H9 (cell line): ENCODE data around the gene HSD11B1. TPM values are rescaled to one million over a fixed set of nuclear protein-coding genes. Genes with fewer than 3 reads are reported as not detected.

Experiments used
- DNase-seq: peaks from one replicate; pipeline ENCODE4 v3.0.0-alpha.2; 2017
- H2AFZ ChIP-seq: one replicate; pipeline ENCODE4 v1.6.1; 2013; ENCODE audit warnings: mild to moderate bottlenecking, low read length, control low read depth, moderate library complexity
- H2AK5ac ChIP-seq: 2 replicates; pipeline ENCODE4 v1.6.1; 2013; ENCODE audit warnings: low read length, control low read depth, mixed read lengths; ENCODE audit not compliant: insufficient read length
- H2BK120ac ChIP-seq: one replicate; pipeline ENCODE4 v1.6.1; 2013; ENCODE audit warnings: low read depth, mild to moderate bottlenecking, low read length, control low read depth, inconsistent platforms; ENCODE audit not compliant: poor library complexity, severe bottlenecking
- H2BK12ac ChIP-seq: 2 replicates; pipeline ENCODE4 v1.6.1; 2013; ENCODE audit warnings: low read length, control low read depth, mixed read lengths, low read depth; ENCODE audit not compliant: insufficient read length
- H2BK15ac ChIP-seq: 2 replicates; pipeline ENCODE4 v1.6.1; 2013; ENCODE audit warnings: low read depth, low read length, control low read depth
- H2BK20ac ChIP-seq: one replicate; pipeline ENCODE4 v1.6.1; 2013; ENCODE audit warnings: low read depth, mild to moderate bottlenecking, low read length, control low read depth, inconsistent platforms; ENCODE audit not compliant: poor library complexity, severe bottlenecking
- H2BK5ac ChIP-seq: 2 replicates; pipeline ENCODE4 v1.6.1; 2013; ENCODE audit warnings: low read length, control low read depth, mixed read lengths; ENCODE audit not compliant: insufficient read length
- H3K14ac ChIP-seq: 2 replicates; pipeline ENCODE4 v1.6.1; 2013; ENCODE audit warnings: low read length, control low read depth; ENCODE audit not compliant: insufficient read depth
- H3K18ac ChIP-seq: 2 replicates; pipeline ENCODE4 v1.6.1; 2013; ENCODE audit warnings: low read depth, mild to moderate bottlenecking, mixed read lengths, low read length, control low read depth; ENCODE audit not compliant: insufficient read length
- H3K23ac ChIP-seq: 2 replicates; pipeline ENCODE4 v1.6.1; 2013; ENCODE audit warnings: low read length, control low read depth, mixed read lengths, low read depth; ENCODE audit not compliant: insufficient read length
- H3K23me2 ChIP-seq: 2 replicates; pipeline ENCODE4 v1.6.1; 2013; ENCODE audit warnings: low read depth, mild to moderate bottlenecking, mixed read lengths, low read length, control low read depth; ENCODE audit not compliant: insufficient read length, poor library complexity, severe bottlenecking
- H3K27ac ChIP-seq: 2 replicates; pipeline ENCODE4 v1.5.1; 2013; ENCODE audit warnings: low read length, control low read depth, mixed read lengths, low read depth; ENCODE audit not compliant: insufficient read length
- H3K27me3 ChIP-seq: 2 replicates; pipeline ENCODE4 v1.6.1; 2013; ENCODE audit warnings: low read length, control low read depth, inconsistent platforms; ENCODE audit not compliant: insufficient read depth
- H3K4ac ChIP-seq: 2 replicates; pipeline ENCODE4 v1.6.1; 2013; ENCODE audit warnings: low read depth, mild to moderate bottlenecking, control low read depth, inconsistent platforms, low read length, moderate library complexity
- H3K4me1 ChIP-seq: 2 replicates; pipeline ENCODE4 v1.6.1; 2013; ENCODE audit warnings: low read length, control low read depth, inconsistent platforms; ENCODE audit not compliant: insufficient read depth
- H3K4me2 ChIP-seq: 2 replicates; pipeline ENCODE4 v1.6.1; 2013; ENCODE audit warnings: low read length, control low read depth, mixed read lengths; ENCODE audit not compliant: insufficient read length, insufficient read depth
- H3K56ac ChIP-seq: 2 replicates; pipeline ENCODE4 v1.6.1; 2013; ENCODE audit warnings: low read depth, mild to moderate bottlenecking, mixed read lengths, low read length, control low read depth; ENCODE audit not compliant: insufficient read length
- H3K79me1 ChIP-seq: 2 replicates; pipeline ENCODE4 v1.6.1; 2013; ENCODE audit warnings: low read depth, mild to moderate bottlenecking, moderate library complexity, low read length, control low read depth, inconsistent platforms; ENCODE audit not compliant: insufficient read depth, poor library complexity, severe bottlenecking
- H3K79me2 ChIP-seq: 2 replicates; pipeline ENCODE4 v1.6.1; 2013; ENCODE audit warnings: low read length, control low read depth, inconsistent platforms; ENCODE audit not compliant: insufficient read depth
- H3K9ac ChIP-seq: 2 replicates; pipeline ENCODE4 v1.6.1; 2013; ENCODE audit warnings: low read length, control low read depth, mixed read lengths; ENCODE audit not compliant: insufficient read length; ENCODE audit errors: extremely low read depth
- H3K9me3 ChIP-seq: one replicate; pipeline ENCODE4 v1.6.1; 2013; ENCODE audit warnings: low read depth, low read length, inconsistent platforms; ENCODE audit not compliant: control insufficient read depth
- H3T11ph ChIP-seq: one replicate; pipeline ENCODE4 v1.6.1; 2013; ENCODE audit warnings: mild to moderate bottlenecking, low read length, control low read depth, inconsistent platforms
- H4K20me1 ChIP-seq: one replicate; pipeline ENCODE4 v1.6.1; 2013; ENCODE audit not compliant: control insufficient read depth, insufficient read length, insufficient read depth
- H4K5ac ChIP-seq: 2 replicates; pipeline ENCODE4 v1.6.1; 2013; ENCODE audit warnings: low read depth, mild to moderate bottlenecking, mixed read lengths, low read length, control low read depth; ENCODE audit not compliant: insufficient read length
- H4K8ac ChIP-seq: replicated peaks from 2 replicates; pipeline ENCODE4 v1.6.1; 2013; ENCODE audit warnings: low read length, control low read depth, mixed read lengths, low read depth; ENCODE audit not compliant: insufficient read length
- H4K91ac ChIP-seq: 2 replicates; pipeline ENCODE4 v1.6.1; 2013; ENCODE audit warnings: low read depth, mild to moderate bottlenecking, moderate library complexity, mixed read lengths, low read length, control low read depth; ENCODE audit not compliant: insufficient read length
- H3K27ac Mint-ChIP-seq, 3 experiments: 2 replicates in 2 of 3; 3 replicates in 1 of 3; pipeline ENCODE4 v1.8.0; 2020 to 2021; ENCODE audit warnings: mixed read lengths in 3 of 3, mild to moderate bottlenecking in 1 of 3, moderate library complexity in 1 of 3
- H3K27me3 Mint-ChIP-seq: 2 replicates; pipeline ENCODE4 v1.8.0; 2021; ENCODE audit warnings: low read depth, mild to moderate bottlenecking, moderate library complexity, mixed read lengths
- H3K36me3 Mint-ChIP-seq, 3 experiments: 2 replicates in 2 of 3; 3 replicates in 1 of 3; pipeline ENCODE4 v1.8.0; 2020 to 2021; ENCODE audit warnings: low read depth in 3 of 3, mixed read lengths in 3 of 3; ENCODE audit not compliant: insufficient read depth in 1 of 3
- H3K4me1 Mint-ChIP-seq, 2 experiments: 2 replicates each; pipeline ENCODE4 v1.8.0; 2020; ENCODE audit warnings: mixed read lengths in 2 of 2
- H3K4me3 Mint-ChIP-seq, 2 experiments: 2 replicates in 1 of 2; 3 replicates in 1 of 2; pipeline ENCODE4 v1.8.0; 2020 to 2021; ENCODE audit warnings: mild to moderate bottlenecking in 2 of 2, mixed read lengths in 2 of 2, moderate library complexity in 1 of 2
- H3K9me3 Mint-ChIP-seq, 2 experiments: 2 replicates in 1 of 2; 3 replicates in 1 of 2; pipeline ENCODE4 v1.8.0; 2020; ENCODE audit warnings: mild to moderate bottlenecking in 2 of 2, mixed read lengths in 2 of 2, moderate library complexity in 1 of 2
- WGBS: extraction: QIAGEN DNeasy Blood & Tissue Kit; methylation state at CpG from one replicate; pipeline ENCODE4 v1.1.7; 2013; ENCODE audit warnings: missing lambda C conversion rate, low lambda C conversion rate, mixed read lengths; ENCODE audit not compliant: insufficient read length; ENCODE audit errors: extremely low coverage; 5-methylcytosine and 5-hydroxymethylcytosine counted together
- total RNA-seq: library from RNA; stranded (reverse); gene quantifications from 2 replicates; pipeline ENCODE4 v1.2.1, GENCODE V29; 2021
- TF ChIP-seq, protein P1 (sequence below): fragments of 200-600 bp; sonication (generic); conservative IDR thresholded peaks from 3 replicates; pipeline ENCODE4 v1.8.0; 2021; ENCODE audit warnings: antibody characterized with exemption, mild to moderate bottlenecking

Gene HSD11B1
- total RNA-seq, 1 experiment from 2014 or later = not detected

DNA sequence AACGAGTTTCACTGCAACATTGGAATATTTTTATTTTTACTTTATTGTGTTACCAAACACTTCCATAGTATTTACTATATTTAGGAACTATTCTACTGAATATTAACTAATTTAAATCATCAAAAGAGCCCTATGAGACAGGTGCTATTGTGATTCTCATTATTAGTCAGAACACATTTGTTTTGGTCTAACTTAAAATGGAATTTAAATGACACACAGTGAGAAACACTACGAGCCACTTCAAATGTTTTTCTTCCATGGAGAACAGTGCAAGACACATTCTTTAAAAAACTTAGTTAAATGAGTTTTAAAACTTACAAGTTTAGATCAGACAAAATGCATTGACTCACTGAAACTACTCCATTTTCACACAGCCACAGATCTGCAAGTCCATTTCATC, 44.6 kb downstream of the HSD11B1 start:
- H2BK20ac ChIP-seq = no peak overlapping the region
- H3K27me3 Mint-ChIP-seq = peaks cover 51% of the 10 kb centered on the region
- no peaks in the 10 kb centered on the region for H3K4me1 ChIP-seq
- no peak overlapping the region for H2BK12ac ChIP-seq
- H3K14ac ChIP-seq = no peak overlapping the region
- no peak for DNase-seq
- no peak overlapping the region for H3K4me2 ChIP-seq
- H3K79me2 ChIP-seq = no peaks in the 10 kb centered on the region
- H3K27ac Mint-ChIP-seq = no peak overlapping the region
- no peaks in the 10 kb centered on the region for H3K79me1 ChIP-seq
- peaks cover 14% of the 10 kb centered on the region in 2 experiments for H3K4me1 Mint-ChIP-seq
- no peak overlapping the region for H4K8ac ChIP-seq
- no peak overlapping the region for H3K4me3 Mint-ChIP-seq
- no peak overlapping the region for H4K5ac ChIP-seq
- H2AK5ac ChIP-seq = no peak overlapping the region
- H2BK120ac ChIP-seq = no peak overlapping the region
- no peak overlapping the region for H2AFZ ChIP-seq
- no peak overlapping the region for H3K4ac ChIP-seq
- H4K20me1 ChIP-seq = no peaks in the 10 kb centered on the region
- no peak overlapping the region for H3K18ac ChIP-seq
- TF ChIP-seq, protein P1, sequence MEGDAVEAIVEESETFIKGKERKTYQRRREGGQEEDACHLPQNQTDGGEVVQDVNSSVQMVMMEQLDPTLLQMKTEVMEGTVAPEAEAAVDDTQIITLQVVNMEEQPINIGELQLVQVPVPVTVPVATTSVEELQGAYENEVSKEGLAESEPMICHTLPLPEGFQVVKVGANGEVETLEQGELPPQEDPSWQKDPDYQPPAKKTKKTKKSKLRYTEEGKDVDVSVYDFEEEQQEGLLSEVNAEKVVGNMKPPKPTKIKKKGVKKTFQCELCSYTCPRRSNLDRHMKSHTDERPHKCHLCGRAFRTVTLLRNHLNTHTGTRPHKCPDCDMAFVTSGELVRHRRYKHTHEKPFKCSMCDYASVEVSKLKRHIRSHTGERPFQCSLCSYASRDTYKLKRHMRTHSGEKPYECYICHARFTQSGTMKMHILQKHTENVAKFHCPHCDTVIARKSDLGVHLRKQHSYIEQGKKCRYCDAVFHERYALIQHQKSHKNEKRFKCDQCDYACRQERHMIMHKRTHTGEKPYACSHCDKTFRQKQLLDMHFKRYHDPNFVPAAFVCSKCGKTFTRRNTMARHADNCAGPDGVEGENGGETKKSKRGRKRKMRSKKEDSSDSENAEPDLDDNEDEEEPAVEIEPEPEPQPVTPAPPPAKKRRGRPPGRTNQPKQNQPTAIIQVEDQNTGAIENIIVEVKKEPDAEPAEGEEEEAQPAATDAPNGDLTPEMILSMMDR = no peak
- no peak overlapping the region for H2BK15ac ChIP-seq
- H3K9me3 ChIP-seq = no peaks in the 10 kb centered on the region
- H3K9ac ChIP-seq = no peak overlapping the region
- H3T11ph ChIP-seq = no peak overlapping the region
- H3K56ac ChIP-seq = no peak overlapping the region
- H3K27ac ChIP-seq = no peak overlapping the region
- no peak overlapping the region for H3K23ac ChIP-seq
- no peaks in the 10 kb centered on the region for H3K36me3 Mint-ChIP-seq
- peaks cover 2% of the 10 kb centered on the region; the same call in 1 of the 2 replicates for H3K27me3 ChIP-seq
- H3K23me2 ChIP-seq = no peaks in the 10 kb centered on the region
- no peak overlapping the region for H2BK5ac ChIP-seq
- no CpG with 5 or more reads among the region's 2 CpGs for WGBS
- no peaks in the 10 kb centered on the region for H3K9me3 Mint-ChIP-seq
- H4K91ac ChIP-seq = no peak overlapping the region
